GM18868 (cell line): Measurements from ENCODE around the gene TVP23A.

Experiments
- ATAC-seq: cut with Tn5 transposase; IDR thresholded peaks from one replicate; pipeline ENCODE4 v1.9.1; 2021; ENCODE audit warnings: mild to moderate bottlenecking, moderate library complexity; ENCODE audit not compliant: unreplicated experiment

TVP23A gene

GRCh38 chr16:10817963-10818941 is at the start of gene TVP23A:
Gene TVP23A, minus strand, starts transcription at chr16:10818794. Its CDS starts 301 bp downstream, at chr16:10818493.
- no peak for ATAC-seq

GRCh38 chr16:10868104-10868595 is 49.6 kb upstream of the TVP23A start:
- ATAC-seq = no peak

GRCh38 chr16:10867199-10867598 is 48.6 kb upstream of the TVP23A start:
- no peak for ATAC-seq

- ATAC-seq = no peak
Observed at GRCh38 chr16:10865991-10866966, 47.7 kb upstream of the TVP23A start.

GRCh38 chr16:10862438-10862837 is 43.8 kb upstream of the TVP23A start:
- ATAC-seq = no peak

GRCh38 chr16:10859658-10860057 is 41.1 kb upstream of the TVP23A start:
- ATAC-seq = no peak

GRCh38 chr16:10859020-10859419 is 40.4 kb upstream of the TVP23A start:
- ATAC-seq = no peak

- ATAC-seq = no peak
Observed at GRCh38 chr16:10858203-10858602, 39.6 kb upstream of the TVP23A start.

GRCh38 chr16:10856042-10856441 is 37.4 kb upstream of the TVP23A start:
- no peak for ATAC-seq

GRCh38 chr16:10852948-10853347 is 34.4 kb upstream of the TVP23A start:
- no peak for ATAC-seq

GRCh38 chr16:10852286-10852685 is 33.7 kb upstream of the TVP23A start:
- ATAC-seq = no peak

GRCh38 chr16:10851512-10851911 is 32.9 kb upstream of the TVP23A start:
- ATAC-seq = no peak

- no peak for ATAC-seq
Observed at GRCh38 chr16:10850478-10850850, 31.9 kb upstream of the TVP23A start.

- ATAC-seq = no peak
Observed at GRCh38 chr16:10849736-10850477, 31.3 kb upstream of the TVP23A start.

GRCh38 chr16:10847176-10847575 is 28.6 kb upstream of the TVP23A start:
- ATAC-seq = no peak

GRCh38 chr16:10846213-10846998 is 27.8 kb upstream of the TVP23A start:
- ATAC-seq = no peak

- ATAC-seq = no peak
Observed at GRCh38 chr16:10840703-10841102, 22.1 kb upstream of the TVP23A start.

- no peak for ATAC-seq
Observed at GRCh38 chr16:10839279-10839666, 20.7 kb upstream of the TVP23A start.

GRCh38 chr16:10838621-10839278 is 20.2 kb upstream of the TVP23A start:
- ATAC-seq = no peak
